Activated naive CD8-positive, alpha-beta T cell (primary cell): ENCODE data around the gene IFITM1.
"Not testable (repeated sequence)": the region's sequence is repeated elsewhere in the genome, so short reads cannot be mapped to it uniquely, and the experiment has no call there.

Experiments
- H3K27ac Mint-ChIP-seq: one replicate; pipeline ENCODE4 v1.8.0; 2021; ENCODE audit warnings: mixed read lengths
- H3K27me3 Mint-ChIP-seq: one replicate; pipeline ENCODE4 v1.8.0; 2021; ENCODE audit warnings: mixed read lengths
- H3K36me3 Mint-ChIP-seq: one replicate; pipeline ENCODE4 v1.8.0; 2021; ENCODE audit warnings: mixed read lengths
- H3K4me1 Mint-ChIP-seq: one replicate; pipeline ENCODE4 v1.8.0; 2021; ENCODE audit warnings: low read depth, mixed read lengths
- H3K4me3 Mint-ChIP-seq: one replicate; pipeline ENCODE4 v1.8.0; 2021; ENCODE audit warnings: mild to moderate bottlenecking, mixed read lengths
- H3K9me3 Mint-ChIP-seq: one replicate; pipeline ENCODE4 v1.8.0; 2021; ENCODE audit warnings: low read depth, mixed read lengths

Gene IFITM1

GRCh38 chr11:297051-297585, 16.7 kb upstream of the IFITM1 start:
- no peaks in the 10 kb centered on the region for H3K36me3 Mint-ChIP-seq
- peak overlapping the region; percentile 89 for H3K27ac Mint-ChIP-seq
- no peak overlapping the region for H3K4me3 Mint-ChIP-seq
- no peaks in the 10 kb centered on the region for H3K9me3 Mint-ChIP-seq
- H3K27me3 Mint-ChIP-seq, result no peaks in the 10 kb centered on the region
- H3K4me1 Mint-ChIP-seq, result peaks cover 36% of the 10 kb centered on the region

DNA sequence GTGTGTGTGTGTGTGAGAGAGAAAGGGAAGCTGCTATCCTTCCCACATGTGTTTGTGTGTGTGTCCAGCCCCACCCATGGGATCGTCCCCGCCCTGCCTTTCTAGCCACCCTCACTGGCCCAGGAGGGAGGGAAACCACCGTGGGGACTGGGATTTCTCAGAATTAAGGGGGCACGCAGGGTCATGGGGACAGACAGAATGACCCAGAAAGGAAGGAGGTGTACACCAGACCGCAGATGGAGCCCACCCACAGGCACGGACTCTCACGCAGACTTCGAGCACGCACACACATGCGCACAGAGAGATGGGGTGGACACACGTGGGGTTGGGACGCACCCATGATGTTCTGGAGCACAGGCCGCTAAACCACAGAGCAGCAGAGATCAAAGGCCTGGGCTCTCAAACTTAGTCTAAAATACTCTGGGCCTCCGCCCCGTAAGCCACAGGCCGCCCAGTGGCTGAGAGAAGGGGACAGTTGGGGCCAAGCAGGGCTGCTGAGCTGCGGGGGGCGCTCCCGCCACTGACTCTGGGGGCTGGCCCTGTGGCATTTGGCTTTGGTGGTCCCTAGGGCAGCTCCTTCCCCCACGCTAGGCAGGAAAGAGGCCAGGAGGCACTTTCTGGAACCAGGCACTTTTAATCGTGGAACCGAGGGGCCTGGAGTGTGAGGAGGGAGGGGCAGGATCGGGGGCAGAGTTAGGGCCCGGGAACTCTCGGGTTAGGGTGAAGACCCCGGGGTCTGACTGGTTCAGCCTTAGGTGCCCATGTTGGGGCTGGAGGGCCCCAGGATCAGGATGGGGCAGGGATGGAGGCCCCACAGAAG, 16.0 kb upstream of the IFITM1 start:
- Mint-ChIP-seq H3K27me3 (no peaks in the 10 kb centered on the region), H3K27ac (peak overlapping the region; percentile 89), H3K4me3 (no peak overlapping the region), H3K4me1 (peaks cover 37% of the 10 kb centered on the region), H3K36me3 (no peaks in the 10 kb centered on the region), H3K9me3 (no peaks in the 10 kb centered on the region)

- no peaks in the 10 kb centered on the region for H3K36me3 Mint-ChIP-seq
- H3K4me1 Mint-ChIP-seq, result peaks cover 41% of the 10 kb centered on the region
- H3K27ac Mint-ChIP-seq, result no peak overlapping the region
- H3K9me3 Mint-ChIP-seq, result no peaks in the 10 kb centered on the region
- no peaks in the 10 kb centered on the region for H3K27me3 Mint-ChIP-seq
- H3K4me3 Mint-ChIP-seq, result no peak overlapping the region
Measured at GRCh38 chr11:298406-299065, 15.3 kb upstream of the IFITM1 start.

DNA sequence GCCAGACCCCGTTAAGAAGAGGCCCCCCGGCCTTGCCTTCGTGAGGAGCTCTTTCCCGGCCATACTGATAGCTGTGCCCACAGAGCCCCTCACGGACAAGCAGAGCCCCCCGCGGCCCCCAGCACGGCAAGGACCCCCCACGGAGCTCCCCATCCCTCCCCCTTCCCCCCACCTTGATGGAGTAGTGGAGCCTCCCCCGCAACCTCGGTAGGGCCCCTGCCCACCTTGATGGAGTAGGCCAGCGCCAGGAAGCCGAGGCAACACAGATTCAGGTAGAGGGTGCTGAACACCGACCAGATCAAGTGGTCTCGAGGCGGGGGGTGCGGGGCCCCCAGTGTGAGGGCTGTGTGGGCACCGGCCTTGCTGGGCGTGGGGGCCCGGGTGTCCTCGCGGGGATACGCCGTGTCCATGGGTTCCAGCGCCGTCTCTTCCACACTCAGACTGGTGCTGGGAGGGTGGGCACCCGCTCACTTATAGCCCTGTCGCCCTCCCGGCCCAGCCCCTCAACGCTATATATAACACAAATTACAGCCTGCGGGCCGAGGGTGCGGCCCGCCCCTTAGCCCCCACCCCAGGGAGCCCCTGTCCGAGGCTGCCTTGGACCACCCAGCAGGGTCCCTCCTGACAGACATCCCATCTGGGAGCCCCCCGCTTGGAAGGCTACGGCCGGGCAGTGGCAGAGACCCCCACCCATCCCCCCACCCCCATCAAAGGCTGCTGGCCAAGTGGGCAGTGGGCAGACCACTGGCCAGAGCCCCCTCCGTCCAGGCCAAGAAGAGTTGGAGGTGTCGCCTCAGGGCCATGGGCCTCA, 14.6 kb upstream of the IFITM1 start, which contains the start of gene IFITM5:
Gene IFITM5, minus strand, starts transcription at position 446 of the 811 bp plus-strand sequence. Its CDS starts 36 bp downstream, at position 410.
- Mint-ChIP-seq H3K4me1 (peaks cover 46% of the 10 kb centered on the region), H3K9me3 (no peaks in the 10 kb centered on the region), H3K36me3 (no peaks in the 10 kb centered on the region), H3K4me3 (peak within 1 kb of the TSS; percentile 27), H3K27ac (no peak within 1 kb of the TSS), H3K27me3 (no peaks in the 10 kb centered on the region)

DNA sequence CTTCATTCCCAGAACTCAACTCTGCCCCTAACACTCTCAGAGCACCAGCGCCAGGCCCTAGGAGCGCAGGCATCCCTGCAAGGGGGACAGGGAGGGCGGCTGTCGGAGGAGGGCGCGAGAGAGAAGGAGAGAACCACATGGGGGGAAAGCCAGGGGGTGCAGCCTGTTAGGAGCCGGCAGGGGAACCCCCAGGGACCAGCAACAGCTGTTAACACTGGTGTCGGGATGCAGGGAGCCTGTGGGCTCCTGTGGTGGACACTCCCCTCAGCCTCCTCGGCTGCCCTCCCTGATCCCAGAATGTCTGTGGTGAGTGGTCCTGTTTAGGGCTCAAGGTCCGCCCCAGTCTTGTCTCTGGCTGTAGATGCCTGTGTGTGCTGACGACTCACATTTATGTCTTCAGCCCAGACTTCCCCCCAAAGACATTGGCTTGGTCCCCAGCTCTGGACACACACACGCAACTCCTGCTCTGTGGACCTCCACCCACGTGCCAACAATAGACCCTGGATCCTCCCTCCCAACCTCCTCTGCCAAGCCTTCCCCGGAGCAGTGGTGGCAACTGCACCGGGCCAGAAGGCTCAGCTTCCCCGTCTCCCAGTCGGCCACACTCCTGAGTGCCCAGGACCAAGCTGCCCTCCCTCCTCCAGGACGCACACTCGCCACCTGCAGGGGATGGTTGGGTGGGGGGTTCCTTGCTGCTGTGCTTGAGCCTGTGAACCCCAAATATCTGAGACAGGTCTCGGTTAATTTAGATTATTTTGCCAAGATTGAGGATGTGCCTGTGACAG, 13.7 kb upstream of the IFITM1 start:
- H3K36me3 Mint-ChIP-seq, result no peaks in the 10 kb centered on the region
- H3K27ac Mint-ChIP-seq, result no peak overlapping the region
- H3K27me3 Mint-ChIP-seq, result no peaks in the 10 kb centered on the region
- peaks cover 47% of the 10 kb centered on the region for H3K4me1 Mint-ChIP-seq
- peak overlapping the region; percentile 27 for H3K4me3 Mint-ChIP-seq
- no peaks in the 10 kb centered on the region for H3K9me3 Mint-ChIP-seq

DNA sequence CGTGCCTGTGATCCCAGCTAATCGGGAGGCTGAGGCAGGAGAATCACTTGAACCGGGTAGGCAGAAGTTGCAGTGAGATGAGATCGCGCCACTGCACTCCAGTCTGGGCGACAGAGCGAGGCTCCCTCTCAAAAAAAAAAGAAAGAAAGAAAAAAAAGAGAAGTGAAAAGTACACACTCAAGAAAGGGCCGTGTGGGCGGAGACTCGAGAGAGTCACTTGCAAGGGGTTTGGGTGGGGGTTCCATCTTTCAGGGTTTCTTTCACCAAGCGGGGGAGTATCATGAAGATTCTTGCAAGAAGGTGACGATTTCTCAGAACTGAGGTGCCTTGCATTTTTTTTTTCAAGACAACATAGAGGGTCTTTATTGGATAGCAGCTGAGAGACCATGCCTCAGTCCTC, 10.5 kb upstream of the IFITM1 start:
- H3K4me3 Mint-ChIP-seq, result peak overlapping the region; percentile 14
- H3K9me3 Mint-ChIP-seq, result no peaks in the 10 kb centered on the region

DNA sequence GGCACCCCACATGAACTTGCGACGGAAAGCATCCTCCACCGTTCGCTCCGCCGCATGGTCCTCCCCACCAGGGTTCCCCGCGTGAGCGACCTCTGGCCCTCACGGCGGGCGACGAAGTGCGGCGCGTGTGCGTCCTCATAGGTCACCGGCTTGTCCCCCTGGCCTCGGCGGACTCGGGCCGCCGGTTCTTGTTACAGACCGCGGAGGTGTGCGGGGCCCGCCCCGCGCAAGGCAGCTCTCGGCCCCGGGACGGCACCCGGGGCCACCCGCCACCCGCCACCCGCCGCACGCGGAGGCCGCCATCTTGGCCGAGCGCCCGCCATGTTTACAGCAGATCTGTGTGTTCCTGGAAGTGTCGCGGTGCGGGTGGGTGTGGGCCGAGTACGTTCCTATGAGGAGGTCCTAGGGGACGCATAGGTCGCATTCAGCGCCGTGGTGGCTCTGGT, 9.8 kb upstream of the IFITM1 start:
- Mint-ChIP-seq H3K4me3 (no peak overlapping the region), H3K4me1 (peaks cover 53% of the 10 kb centered on the region), H3K27ac (no peak overlapping the region)

More for the DNA sequence above, 10.5 kb upstream of the IFITM1 start:
- peaks cover 52% of the 10 kb centered on the region for H3K4me1 Mint-ChIP-seq
- H3K27ac Mint-ChIP-seq, result peak overlapping the region; percentile 91
- no peaks in the 10 kb centered on the region for H3K27me3 Mint-ChIP-seq
- H3K36me3 Mint-ChIP-seq, result no peaks in the 10 kb centered on the region

GRCh38 chr11:304915-305843, 8.7 kb upstream of the IFITM1 start:
- no peaks in the 10 kb centered on the region for H3K36me3 Mint-ChIP-seq
- peaks cover 56% of the 10 kb centered on the region for H3K4me1 Mint-ChIP-seq
- no peak overlapping the region for H3K4me3 Mint-ChIP-seq
- no peaks in the 10 kb centered on the region for H3K9me3 Mint-ChIP-seq
- H3K27me3 Mint-ChIP-seq, result no peaks in the 10 kb centered on the region
- peak overlapping the region; percentile 51 for H3K27ac Mint-ChIP-seq

More for the DNA sequence above, 9.8 kb upstream of the IFITM1 start:
- Mint-ChIP-seq H3K9me3 (no peaks in the 10 kb centered on the region), H3K27me3 (no peaks in the 10 kb centered on the region), H3K36me3 (no peaks in the 10 kb centered on the region)

DNA sequence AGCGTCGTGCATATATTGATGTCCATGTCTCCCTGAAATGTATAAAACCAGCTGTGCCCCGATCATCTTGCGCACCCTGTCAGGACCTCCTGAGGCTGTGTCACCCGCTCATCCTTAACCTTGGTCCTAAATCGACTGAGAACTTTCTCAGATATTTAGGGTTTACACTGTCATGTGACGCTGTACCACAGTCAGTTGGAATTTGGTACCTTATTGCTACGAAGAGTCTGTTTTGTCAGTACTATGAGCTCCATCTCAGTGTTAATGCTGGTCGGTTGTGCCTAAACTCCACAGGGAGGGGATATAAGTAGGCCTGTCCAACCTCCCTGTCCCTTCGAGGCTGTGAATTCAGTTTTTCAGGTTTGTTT, 8.0 kb upstream of the IFITM1 start:
- Mint-ChIP-seq H3K27me3 (no peaks in the 10 kb centered on the region), H3K9me3 (no peaks in the 10 kb centered on the region), H3K4me3 (no peak overlapping the region), H3K36me3 (no peaks in the 10 kb centered on the region), H3K27ac (peak overlapping the region; percentile 51), H3K4me1 (peaks cover 51% of the 10 kb centered on the region)

- no peaks in the 10 kb centered on the region for H3K27me3 Mint-ChIP-seq
- H3K36me3 Mint-ChIP-seq, result no peaks in the 10 kb centered on the region
- peaks cover 50% of the 10 kb centered on the region for H3K4me1 Mint-ChIP-seq
- H3K4me3 Mint-ChIP-seq, result peak overlapping the region; percentile 58
- H3K9me3 Mint-ChIP-seq, result no peaks in the 10 kb centered on the region
- H3K27ac Mint-ChIP-seq, result no peak overlapping the region
Measured at GRCh38 chr11:306645-307371, 7.0 kb upstream of the IFITM1 start.

DNA sequence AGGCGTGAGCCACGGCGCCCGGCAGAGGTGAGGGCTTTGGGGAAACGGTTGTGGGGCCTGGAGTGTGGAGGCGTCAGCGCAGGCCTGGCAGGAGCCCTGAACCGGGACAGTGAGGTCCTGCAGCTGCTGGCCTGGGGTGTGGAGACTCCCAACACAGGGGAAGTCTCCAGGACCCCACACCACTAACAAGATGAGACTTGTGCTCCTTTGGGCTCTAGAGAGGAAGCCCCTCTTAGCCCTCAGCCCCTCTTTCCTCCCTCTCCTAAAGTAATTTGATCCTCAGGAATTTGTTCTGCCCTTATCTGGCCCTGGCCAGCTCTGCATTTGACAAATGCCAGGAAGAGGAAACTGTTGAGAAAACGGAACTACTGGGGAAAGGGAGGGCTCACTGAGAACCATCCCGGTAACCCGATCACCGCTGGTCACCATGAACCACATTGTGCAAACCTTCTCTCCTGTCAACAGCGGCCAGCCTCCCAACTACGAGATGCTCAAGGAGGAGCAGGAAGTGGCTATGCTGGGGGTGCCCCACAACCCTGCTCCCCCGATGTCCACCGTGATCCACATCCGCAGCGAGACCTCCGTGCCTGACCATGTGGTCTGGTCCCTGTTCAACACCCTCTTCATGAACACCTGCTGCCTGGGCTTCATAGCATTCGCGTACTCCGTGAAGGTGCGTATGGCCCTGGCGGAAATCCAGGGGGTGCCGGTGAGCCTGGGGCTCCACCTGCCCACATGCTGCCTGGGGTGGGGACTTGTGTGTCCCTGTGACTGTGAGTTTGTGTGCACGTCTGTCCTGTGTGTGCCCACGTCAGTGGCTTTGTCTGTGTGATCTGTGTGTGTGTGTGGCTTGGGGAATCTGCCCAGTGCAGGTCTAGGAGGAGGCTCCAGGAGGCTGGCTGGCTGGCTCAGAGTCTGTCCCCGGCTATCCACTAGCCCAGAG, 5.8 kb upstream of the IFITM1 start, which contains the start of gene IFITM2:
Gene IFITM2, plus strand, starts transcription at position 51 of the 943 bp plus-strand sequence. Its CDS starts 377 bp downstream, at position 428.
- not testable (repeated sequence) for H3K36me3 Mint-ChIP-seq, H3K9me3 Mint-ChIP-seq, H3K27me3 Mint-ChIP-seq
- H3K27ac Mint-ChIP-seq, result peak within 1 kb of the TSS; percentile 93
- peaks cover 54% of the 10 kb centered on the region for H3K4me1 Mint-ChIP-seq
- H3K4me3 Mint-ChIP-seq, result peak within 1 kb of the TSS; percentile 91
